ENCODE results near the gene KIF25.

The KIF25 gene

GRCh38 chr6:168056892-168057527 is 59.5 kb downstream of the KIF25 start:
- TF ChIP-seq CTCF (IDR thresholded peaks at IDR 0.05) = no peak

DNA sequence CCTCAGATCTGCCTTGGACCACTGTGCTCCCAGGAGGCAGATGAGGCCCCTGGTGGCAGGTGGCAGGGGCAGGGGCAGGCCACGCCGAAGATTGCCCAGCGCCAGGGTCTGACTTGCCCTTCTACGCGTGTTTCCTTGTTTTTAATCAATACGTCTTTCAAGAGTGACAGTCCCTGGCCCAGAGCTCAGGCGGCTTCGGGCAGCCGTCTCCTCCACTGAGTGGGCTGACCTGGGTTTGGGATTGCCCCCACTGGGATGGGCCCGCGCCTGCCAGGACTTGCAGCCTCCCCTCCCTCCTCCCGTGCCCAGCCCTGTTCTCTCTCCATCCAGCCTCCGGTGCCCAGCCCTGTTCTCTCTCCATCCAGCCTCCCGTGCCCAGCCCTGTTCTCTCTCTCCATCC is 60.4 kb downstream of the KIF25 start:
- no peak for TF ChIP-seq CTCF (IDR thresholded peaks at IDR 0.05)

GRCh38 chr6:168058691-168059551 is 61.5 kb downstream of the KIF25 start:
- no peak for TF ChIP-seq CTCF (IDR thresholded peaks at IDR 0.05)

DNA sequence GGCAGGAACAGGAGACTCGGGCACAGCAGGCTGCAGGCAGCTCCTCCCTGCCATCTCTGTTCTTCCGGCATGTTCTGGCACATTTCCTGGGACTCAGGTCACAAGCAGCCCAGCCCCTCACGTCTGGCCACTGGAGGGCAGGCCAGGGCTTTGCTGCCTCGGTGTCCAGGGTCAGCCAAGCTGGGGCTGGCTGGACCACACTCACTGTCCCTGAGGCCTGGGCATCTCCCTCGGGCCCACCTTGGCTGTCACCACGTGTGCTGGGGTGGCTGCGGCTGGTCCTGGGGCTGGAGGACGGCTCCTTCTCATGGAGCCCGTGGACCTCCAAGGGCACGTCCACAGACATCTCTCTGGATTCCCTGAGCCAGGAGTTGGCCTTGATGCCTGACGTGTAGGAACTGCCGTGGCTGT is 63.1 kb downstream of the KIF25 start:
- peak; percentile 77 for TF ChIP-seq CTCF (IDR thresholded peaks at IDR 0.05)

DNA sequence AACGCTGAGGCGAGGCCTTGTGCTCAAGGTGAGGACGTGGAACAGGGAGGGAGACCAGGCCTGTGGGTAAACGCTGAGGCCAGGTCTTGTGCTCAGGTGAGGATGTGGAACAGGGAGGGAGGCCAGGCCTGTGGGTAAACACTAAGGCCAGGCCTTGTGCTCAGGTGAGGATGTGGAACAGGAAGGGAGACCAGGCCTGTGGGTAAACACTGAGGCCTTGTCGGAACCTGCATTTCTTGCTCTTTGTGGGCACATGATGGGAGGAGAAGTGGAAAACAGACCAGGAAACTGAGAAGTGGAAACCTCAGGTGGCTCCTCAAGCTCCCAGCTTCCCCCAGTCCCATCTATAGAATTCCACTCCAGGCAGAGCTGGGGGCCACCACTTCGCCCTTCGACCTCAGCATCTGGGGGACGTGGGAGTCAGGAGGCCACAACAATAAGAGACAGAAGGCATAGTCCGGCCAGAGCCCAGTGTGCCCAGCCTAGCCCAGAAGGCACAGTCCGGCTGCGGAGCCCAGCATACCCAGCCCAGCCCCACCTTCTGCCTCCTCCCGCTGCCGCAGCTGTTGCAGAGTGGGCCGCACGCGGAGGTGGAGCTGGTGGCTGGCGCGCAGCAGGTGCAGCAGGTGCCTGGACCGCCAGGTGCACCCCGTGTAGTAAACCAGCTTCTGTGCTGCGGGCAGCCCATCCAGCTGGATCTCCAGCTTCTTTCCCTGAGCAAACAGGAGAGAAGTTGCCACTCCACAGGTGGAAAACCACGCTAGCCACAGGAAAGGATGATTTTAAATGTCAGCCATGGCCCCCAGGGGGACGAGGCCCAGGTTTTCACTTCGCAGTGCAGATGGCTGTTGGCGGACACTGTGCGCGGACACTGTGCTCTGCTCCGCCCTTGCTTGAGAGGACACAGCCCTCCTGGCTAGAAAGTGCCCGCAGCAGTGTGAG is 64.1 kb downstream of the KIF25 start:
- no peak for TF ChIP-seq CTCF (IDR thresholded peaks at IDR 0.05)

GRCh38 chr6:168062346-168063289 is 65.1 kb downstream of the KIF25 start:
- no peak for TF ChIP-seq CTCF (IDR thresholded peaks at IDR 0.05)
